SH-SY5Y (cell line): ENCODE data around the gene PPFIBP2.

Source experiments
- GATA2 ChIP-seq: IDR thresholded peaks from 2 replicates; pipeline ENCODE4 v1.6.1; 2011; ENCODE audit warnings: mild to moderate bottlenecking, low read depth, low read length
- GATA3 ChIP-seq: IDR thresholded peaks from 2 replicates; pipeline ENCODE4 v1.6.1; 2011; ENCODE audit warnings: low read depth, mild to moderate bottlenecking, low read length, moderate library complexity

- TF ChIP-seq GATA2 (no peak), GATA3 (no peak)
These were observed 159.3 kb downstream of the PPFIBP2 start, which contains the start of gene CYB5R2 for GRCh38 chr11:7672960-7673723.
